GM21717 (cell line): Measurements from ENCODE around the gene F2RL3.

Experiments
- ATAC-seq: cut with Tn5 transposase; IDR thresholded peaks from one replicate; pipeline ENCODE4 v1.9.1; 2021; ENCODE audit warnings: mild to moderate bottlenecking, moderate library complexity; ENCODE audit not compliant: unreplicated experiment

The F2RL3 gene

DNA sequence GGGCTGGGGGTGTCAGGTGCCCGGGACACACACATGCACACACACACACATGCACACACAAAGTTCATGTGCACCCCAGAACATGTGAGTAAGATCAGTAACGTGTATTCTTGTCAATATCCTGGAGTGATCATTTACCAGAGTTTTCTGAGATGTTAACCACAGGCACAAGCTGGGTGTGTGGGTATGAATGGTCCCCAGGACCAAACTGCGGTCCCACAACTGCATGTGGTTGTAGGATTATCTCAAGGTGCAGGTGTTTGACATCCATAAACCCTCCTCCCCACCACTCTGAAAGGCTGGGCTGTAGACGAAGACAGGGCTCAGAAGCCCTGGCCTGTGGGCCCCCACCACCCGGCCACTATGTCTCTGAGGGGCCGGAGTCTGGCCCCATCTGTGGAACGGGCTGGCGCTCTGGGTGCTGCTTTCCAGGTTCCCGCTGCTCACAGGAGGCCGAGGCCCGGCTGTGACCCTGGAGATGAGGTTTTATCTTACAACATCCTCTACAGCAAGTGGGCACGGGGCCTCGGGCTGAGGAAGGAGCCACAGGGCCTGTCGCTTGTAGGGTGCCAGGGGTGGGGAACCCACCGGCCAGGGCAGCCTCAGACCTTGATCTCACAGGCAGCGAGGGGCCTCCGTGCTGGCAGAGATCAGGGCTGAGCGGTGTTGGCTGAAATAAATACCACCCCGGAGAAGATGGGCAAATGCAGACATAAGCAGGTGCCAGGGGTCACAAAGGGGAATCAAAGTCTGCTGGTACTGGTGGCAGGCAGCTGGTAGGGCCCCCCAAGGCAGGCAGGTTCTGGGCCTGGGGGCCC lies 4.3 kb downstream of the F2RL3 start:
- ATAC-seq: no peak

DNA sequence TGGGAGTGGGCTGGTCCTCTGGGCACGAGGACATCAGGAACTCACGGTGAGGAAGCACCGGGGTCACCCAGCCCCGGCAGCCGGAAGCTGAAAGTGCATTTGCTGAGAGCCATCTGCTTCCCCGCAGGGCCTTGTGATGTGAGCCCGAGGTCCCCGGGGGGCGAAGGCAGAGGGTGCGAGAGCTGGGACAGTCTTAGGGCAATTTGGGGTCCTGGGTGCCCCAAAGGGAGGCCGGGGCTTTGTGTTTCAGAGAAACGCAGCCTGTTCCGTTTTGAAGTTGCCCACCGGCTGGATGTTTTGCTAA lies 4.8 kb downstream of the F2RL3 start:
- ATAC-seq: no peak

DNA sequence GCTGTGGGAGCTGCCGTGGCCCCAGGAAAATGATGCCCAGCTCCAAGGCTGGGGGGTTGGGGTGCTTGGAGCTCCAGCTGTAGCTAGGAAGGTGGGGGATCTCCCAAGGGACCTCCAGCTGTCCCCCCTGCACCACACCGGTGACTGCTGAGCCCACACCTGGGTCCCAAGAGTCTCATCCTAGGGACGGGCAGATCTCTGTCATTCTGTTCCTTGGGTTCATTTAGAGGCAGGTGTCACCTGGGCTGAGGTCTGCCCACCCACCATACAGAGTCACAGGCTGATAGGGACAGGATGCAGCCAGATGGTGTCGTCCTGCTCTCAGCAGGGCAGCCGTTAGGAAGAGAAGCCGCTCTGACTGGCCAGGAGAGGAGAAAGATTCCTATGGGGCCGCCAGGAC lies 5.3 kb downstream of the F2RL3 start:
- no peak for ATAC-seq

DNA sequence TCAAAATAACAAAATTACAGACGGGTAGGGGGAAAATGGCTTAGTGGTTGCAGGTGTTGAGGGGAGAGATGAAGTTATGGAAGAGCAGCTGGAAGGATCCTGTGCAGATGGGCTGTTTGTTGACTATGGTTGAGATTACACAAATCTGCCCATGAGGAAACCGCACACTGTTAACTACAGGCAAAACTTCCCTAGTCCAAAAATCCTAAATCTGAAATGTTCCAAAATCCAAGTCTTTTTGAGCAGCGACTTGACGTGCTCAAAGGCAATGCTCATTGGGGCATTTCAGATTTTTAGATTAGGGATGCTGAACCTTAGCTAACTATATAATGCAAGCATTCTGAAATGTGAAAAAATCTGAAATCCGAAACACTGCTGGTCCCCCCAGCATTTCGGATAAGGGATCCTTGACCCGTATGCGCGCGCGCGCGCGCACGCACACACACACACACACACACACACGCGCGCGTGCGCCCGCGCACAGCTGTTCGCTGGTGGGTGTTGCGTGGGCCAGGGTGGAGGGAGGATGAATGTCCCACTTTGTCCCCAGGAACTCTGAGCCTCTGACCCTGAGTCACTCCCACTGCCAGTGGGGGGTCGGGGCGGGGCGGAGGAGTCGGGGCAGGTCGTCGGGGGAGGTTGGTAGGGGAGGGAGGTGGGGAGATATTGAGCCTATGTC lies 6.8 kb downstream of the F2RL3 start:
- ATAC-seq: no peak

DNA sequence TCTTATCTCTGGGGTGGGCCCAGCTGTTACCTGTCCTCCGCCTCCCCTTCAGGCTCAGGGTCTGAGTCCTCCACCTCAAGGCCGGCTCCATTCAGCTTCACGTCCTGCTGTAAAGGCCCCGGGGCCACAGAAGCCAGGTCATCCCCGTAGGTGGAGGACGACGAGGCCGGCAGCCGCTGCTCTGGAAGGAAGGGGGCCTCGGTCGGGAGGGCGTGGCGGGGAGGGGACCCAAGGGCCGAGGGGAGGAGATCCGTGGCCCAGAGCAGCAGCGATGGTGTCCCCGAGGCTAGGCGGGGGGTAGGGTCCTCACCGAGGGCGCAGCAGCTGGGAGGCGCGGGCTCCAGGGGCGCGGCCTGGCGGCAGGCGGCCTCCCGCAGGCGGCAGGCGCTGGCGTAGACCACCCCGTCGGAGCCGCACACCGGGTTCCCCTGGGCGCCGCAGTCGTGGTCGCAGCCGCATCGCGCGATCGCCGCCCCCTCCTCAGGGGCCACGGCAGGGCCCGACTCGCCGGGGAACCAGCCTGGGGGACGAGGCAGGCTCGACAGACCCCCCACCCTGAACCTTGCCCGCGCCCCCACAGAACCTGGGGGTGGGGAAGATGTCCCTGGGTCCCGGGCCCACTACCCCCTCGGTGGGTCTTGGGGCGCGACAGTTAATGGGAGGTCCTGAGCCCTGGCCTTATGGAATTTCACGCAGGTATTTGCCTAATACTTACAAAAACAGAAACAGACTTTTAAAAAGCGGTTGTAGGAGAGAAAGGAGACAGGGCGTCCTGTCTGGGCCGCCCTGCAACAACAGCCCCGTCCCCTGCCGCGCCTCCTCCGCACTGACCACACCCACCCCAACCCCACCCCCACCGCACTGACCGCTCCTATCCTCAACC lies 7.6 kb downstream of the F2RL3 start:
- no peak for ATAC-seq

DNA sequence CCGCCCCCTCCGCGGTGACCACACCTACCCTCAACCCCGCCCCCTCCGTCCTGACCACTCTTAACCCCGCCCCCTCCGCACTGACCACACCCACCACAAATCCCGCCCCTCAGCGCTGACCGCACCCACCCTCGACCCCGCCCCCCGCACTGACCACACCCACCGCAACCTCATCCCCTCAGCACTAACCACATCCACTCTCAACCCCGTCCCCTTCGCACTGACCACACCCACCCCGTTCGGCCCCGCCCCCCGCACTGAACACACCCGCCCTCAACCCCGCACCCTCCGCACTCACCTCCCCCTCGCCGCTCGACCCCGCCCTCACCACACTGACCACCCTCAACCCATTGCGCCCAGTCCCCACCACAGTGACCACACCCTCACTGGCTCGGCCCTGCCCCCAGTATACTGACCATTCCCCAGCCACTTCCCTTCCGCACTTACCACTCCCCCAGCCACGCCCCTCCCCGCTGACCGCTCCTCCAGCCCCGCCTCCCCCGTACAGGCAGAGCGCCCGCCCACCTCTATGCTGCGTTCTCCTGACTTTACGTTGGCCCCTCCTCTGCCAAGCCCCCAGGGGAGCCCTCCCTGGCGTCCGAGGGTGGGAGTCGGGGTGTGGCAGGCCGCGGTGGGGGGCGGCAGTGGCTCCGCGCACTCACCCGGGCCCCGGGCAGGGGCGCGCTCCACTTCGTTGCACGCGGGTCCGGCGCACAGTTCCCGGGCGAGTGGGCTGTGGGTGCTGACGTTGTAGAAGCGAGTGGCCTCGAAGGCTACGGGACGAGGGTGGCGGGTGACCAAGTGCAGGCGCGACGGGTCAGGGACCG lies 8.4 kb downstream of the F2RL3 start:
- peak; percentile 36 for ATAC-seq

DNA sequence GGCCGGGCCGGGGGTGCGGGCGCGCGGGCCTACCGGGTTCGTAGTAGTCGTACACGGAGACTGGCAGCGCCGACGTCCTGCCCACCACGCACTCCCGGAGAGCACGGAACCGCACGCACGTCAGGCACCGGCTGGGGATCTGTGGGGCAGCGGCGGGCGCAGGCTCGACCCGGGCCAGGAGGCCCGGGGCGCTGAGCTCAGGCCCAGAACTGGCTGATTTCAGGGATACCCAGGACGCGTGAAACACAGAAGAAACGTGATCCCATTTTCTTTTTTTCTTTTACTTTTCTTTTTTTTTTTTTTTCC lies 9.0 kb downstream of the F2RL3 start:
- ATAC-seq: peak; percentile 18

DNA sequence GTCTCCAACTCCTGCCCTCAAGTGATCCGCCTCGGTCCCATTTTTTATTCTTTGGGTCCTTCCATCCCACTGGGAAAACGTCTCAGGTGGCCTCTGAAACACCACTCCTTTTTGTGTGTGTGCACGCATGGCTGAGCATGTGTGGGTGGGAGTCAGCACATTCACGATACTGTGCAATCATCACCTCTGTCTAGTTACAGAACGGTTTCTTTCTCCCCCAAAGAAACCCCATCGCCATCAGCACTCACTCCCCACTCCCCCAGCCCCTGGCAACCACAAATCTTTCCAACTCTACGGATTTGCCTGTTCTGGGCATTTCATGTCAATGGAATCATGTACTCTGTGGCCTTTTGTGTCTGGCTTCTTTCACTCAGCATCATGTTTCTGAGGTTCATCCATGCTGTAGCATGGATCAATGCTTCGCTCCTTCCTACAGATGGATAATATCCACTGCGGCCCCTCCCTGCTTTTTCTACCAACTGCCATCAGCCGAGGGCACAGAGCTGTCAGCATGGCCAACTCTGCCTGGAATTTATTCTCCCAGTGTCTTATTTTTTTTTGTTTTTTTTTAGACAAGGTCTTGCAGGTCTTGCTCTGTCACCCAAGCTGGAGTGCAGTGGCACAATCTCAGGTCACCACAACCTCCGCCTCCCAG lies 9.7 kb downstream of the F2RL3 start:
- no peak for ATAC-seq

DNA sequence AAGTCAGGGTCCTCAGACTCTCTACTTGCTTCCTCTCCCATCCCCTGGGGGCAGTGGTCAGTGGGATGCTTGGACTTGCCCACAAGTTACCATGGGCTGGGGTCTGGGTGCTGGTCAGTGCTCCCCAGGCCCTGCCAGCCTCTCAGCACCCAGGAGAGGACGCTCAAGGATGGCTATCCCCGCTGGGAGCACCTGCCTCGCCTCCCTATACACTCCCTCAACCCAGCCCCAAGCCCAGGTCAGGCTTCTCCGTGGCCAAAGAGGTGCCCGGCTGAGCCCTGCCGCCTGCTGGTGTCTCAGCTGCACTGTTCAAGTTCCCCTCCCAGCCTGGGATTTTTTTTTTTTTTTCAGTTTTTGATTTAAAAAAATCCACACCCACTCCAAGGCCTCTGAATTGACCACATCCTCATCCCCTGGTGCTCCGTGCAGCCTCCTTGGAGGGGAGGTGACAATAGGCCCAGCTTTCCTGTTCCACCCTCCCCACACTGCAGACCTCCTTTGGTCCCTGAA lies 10.8 kb downstream of the F2RL3 start:
- ATAC-seq: no peak

DNA sequence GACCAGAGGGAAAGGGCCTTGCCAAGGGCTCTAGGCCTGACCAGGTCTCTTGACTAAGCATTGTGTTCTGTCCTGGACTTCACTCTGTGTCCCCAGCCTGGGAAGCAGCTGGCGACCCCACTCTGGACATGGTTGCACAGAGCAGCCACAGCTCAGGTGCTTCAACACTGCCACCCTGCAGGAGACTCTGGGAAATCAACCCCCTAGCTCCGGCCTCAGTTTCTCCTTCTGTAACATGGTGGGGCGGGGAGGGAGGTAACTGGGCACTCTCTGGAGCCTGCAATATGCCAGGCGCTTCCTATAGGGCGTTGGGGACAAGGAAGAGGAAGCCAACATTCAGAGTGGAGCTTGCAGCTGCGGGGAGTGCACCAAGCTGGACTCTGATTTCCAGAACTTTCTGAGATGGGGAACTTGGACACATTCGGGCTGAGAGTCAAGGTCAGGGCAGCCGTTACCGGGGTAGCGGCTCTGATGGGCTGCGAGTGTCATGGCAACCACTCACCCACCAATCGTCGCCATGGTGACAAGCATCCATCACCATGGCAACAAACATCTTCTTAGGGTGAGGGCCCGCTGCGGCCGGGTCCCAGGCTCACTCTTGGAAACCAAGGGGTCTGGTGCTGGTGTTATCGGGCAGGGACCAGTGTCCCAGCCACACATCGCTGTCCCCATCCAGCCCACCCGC lies 12.8 kb downstream of the F2RL3 start:
- no peak for ATAC-seq

DNA sequence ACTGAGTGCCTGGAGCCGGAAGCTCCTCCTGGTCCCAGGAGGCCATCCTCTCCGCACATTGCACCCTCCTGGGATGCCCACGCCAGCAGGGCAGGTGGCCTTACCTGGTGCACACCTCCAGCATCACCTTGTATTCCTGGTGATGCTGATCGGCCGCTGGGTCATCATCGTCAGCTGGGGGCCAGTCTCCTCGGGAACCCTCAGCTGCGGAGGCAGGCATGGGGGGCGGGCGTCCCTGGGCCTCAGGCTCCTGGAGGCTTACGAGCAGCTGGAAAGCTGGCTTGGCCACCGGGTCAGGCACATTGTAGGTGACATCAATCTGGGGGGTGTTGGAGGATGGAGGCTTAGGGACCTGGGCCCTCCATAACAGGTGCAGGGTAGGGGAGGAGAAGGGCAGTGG lies 13.7 kb downstream of the F2RL3 start:
- no peak for ATAC-seq

DNA sequence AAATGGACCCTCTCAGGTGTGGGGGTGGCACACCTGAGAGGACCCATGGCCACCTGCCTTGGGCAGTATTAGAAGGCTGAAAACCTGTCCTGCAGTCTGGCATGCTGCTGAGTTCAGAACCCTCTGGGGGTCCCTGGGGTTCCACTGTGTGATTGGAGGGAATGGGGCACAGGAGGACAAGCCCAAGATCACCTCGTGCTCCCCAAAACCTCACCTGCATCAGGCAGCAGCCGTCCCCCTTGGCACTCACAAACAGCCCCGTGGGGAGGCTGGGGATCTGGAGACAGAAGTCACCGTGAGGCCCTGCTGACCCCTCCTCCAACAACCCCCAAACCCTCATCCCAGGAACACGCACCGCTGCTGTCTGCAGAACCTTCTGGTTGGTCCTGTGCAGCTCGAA lies 14.5 kb downstream of the F2RL3 start:
- no peak for ATAC-seq

DNA sequence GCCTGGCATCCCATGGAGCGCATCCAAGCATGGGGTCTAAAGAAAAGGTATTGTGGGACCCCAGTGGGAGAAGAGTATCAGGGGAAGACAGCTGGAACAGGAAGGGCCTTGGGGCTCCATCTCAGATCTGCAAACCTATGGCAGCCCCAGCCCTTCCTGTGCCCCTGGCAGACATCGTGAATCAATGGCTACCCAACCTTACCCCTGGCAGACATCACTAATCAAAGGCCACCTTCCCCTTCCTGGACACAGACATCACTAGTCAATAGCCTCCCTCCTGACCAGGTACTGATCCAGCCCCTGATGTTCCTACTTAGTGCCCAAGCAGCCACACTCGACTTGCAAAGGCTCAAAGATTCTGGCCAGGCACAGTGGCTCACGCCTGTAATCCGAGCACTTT lies 15.8 kb downstream of the F2RL3 start:
- ATAC-seq: no peak

DNA sequence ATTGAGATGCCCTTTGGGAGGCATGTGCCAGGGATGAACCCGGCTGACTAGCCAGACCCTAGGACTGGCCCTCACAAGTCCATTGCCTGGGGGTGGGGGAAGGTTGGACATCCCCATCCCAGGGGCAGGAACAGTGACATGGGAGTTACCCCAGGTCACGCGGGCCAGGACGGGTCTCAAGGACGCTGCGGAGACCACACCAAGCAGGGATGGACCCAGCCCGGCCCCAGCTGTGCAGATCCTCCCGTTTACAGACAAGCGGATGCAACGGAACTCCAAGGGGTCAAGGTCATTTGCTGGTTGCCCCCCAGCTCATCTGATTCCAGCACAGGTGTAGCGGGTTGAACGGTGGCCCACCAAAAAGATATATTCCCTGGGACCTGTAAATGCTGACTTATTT lies 20.0 kb downstream of the F2RL3 start:
- no peak for ATAC-seq

DNA sequence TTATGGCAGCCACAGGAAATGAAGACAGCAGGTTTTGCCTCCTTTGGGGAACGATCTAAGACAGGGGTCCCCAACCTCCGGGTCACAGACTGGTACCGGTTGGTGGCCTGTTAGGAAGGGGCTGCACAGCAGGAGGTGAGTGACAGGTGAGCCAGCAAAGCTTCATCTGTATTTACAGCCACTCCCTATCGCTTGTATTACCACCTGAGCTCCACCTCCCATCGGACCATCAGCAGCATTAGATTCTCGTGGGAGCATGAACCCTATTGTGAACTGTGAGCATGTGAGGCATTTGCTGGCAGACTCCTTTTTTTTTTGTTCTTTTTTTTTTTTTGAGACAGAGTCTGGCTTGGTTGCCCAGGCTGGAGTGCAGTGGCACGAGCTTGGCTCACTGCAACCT lies 22.2 kb downstream of the F2RL3 start:
- no peak for ATAC-seq

DNA sequence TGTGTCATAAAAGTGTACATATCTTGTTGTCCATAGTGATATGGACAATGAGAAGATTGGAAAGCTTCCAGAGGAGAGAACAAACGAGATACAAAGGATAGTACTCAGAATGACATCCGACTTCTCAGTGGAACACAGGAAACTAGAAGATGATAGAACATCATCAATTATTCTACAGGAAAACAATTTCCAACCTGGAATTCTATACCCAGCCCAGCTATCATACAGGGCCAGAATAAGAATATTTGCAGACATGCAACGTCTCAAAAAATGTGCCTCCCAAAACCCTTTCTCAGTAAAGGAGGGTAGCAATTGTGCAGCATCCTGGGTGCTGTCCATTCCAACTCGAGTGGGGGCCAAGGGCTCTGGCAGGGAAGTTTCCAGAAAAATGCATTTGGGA lies 24.0 kb downstream of the F2RL3 start:
- ATAC-seq: no peak

DNA sequence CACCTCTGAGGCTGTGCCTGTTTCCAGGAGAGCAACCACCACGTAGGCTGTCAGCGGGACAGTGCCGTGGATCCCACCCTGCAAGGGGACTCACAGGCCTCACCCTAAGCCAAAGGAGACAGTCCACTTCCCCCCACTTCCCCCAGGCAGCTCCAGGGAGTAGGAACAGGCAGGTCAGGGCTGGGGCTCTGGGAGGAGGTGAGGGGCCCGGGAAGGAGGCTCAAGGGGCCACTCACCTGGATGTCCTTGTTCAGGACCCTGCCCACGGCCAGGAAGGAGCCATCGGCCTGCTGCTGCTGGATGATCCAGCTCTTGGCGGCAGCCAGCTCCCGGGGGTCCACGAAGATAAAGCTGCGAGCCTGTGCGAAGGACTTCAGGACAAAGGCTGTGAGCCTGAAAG lies 25.6 kb downstream of the F2RL3 start:
- ATAC-seq: no peak

DNA sequence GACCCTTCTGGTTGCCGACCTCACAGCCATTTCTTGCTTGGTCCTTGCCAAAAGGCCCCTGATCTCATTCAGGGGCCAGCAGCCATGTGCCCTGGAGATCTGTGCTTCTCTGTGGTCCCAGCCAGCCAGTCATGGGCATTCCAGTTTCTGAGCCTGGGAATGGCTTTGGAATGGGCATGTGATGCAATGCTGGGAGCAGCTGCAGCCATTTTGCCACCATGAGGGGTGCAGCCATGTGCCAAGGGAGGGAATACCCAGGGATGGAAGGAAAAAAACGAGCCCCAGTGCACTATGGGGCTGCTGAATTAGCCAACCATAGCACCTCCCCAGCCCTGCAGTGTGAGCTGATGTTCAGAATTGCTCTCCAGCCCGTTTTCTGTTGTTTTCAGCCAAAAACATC lies 26.3 kb downstream of the F2RL3 start:
- ATAC-seq: no peak

DNA sequence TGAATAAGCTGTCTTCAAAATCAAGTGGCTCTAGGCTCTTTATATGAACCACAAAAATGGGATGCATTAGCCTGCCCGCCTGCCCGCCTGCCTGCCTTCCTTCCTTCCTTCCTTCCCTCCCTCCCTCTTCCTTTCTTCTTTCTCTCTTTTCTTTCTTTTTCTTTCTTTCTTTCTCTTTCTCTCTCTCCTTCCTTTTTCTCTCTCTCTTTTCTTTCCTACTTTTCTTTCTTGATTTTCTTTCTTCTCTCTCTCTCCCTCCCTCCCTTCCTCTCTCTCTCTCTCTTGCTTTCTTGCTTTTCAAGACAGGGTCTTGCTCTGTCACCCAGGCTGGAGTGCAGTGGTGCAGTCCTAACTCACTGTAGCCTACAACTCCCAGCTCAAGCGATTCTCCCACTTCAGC lies 26.9 kb downstream of the F2RL3 start:
- no peak for ATAC-seq

DNA sequence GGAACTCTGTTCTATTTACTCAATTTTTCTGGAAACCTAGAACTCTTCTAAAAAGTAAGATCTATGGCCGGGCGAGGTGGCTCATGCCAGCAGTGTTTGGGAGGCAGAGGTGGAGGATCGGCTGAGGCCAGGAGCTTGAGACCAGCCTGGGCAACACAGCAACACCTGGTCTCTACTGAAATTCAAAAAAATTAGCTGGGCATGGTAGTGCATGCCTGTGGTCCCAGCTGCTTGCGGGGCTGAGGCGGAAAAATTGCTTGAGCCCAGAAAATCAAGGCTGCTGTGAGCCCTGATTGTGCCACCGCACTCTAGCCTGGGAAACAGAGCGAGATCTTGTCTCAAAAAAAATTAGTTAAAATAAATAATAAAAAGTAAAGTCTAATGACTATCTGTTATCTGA lies 28.6 kb downstream of the F2RL3 start:
- no peak for ATAC-seq
